Keratinocyte (primary cell): Measurements from ENCODE around the gene PAPSS2. TPM values are rescaled to one million over a fixed set of nuclear protein-coding genes. Genes with fewer than 3 reads are reported as not detected.

Experiments used
- DNase-seq: peaks from one replicate; pipeline ENCODE4 v3.0.0-alpha.2; 2011; ENCODE audit warnings: low read depth, missing footprints, low spot score
- FAIRE-seq: peaks from 2 replicates; lab custom pipeline; 2011; peaks lifted over from hg19 to GRCh38; lab: Jason Lieb, UNC
- H2AFZ ChIP-seq: 2 replicates; pipeline ENCODE4 v1.6.0; 2012; ENCODE audit warnings: low read length, control low read depth, inconsistent platforms; ENCODE audit not compliant: control insufficient read depth
- H3K27ac ChIP-seq: 2 replicates; pipeline ENCODE4 v1.5.1; 2011; ENCODE audit warnings: low read length; ENCODE audit not compliant: control insufficient read depth, insufficient read depth
- H3K27me3 ChIP-seq: 3 replicates; pipeline ENCODE4 v1.6.0; 2011; ENCODE audit warnings: low read length; ENCODE audit not compliant: control insufficient read depth, insufficient read depth; ENCODE audit errors: extremely low read depth
- H3K36me3 ChIP-seq, 2 experiments: 2 replicates in 1 of 2; 3 replicates in 1 of 2; pipeline ENCODE4 v1.5.1; 2011; ENCODE audit warnings: low read length in 2 of 2, mild to moderate bottlenecking in 1 of 2; ENCODE audit not compliant: control insufficient read depth in 2 of 2, insufficient read depth in 2 of 2; ENCODE audit errors: extremely low read depth in 1 of 2
- H3K4me1 ChIP-seq: 3 replicates; pipeline ENCODE4 v1.5.1; 2011; ENCODE audit warnings: low read length; ENCODE audit not compliant: control insufficient read depth, insufficient read depth; ENCODE audit errors: extremely low read depth
- H3K4me2 ChIP-seq: 3 replicates; pipeline ENCODE4 v1.6.0; 2011; ENCODE audit warnings: low read depth, low read length; ENCODE audit not compliant: control insufficient read depth, insufficient read depth; ENCODE audit errors: extremely low read depth
- H3K4me3 ChIP-seq, 3 experiments: fragments of 200-600 bp in 1 of 3; sonication (generic) in 1 of 3; 2 replicates in 2 of 3; 3 replicates in 1 of 3; pipeline ENCODE4 v1.5.1; 2011 to 2016; ENCODE audit warnings: low read length in 3 of 3, mild to moderate bottlenecking in 3 of 3, control low read depth in 2 of 3, inconsistent platforms in 1 of 3, low read depth in 1 of 3, mixed read lengths in 1 of 3, mixed run types in 1 of 3, moderate library complexity in 1 of 3; ENCODE audit not compliant: control insufficient read depth in 2 of 3, insufficient read depth in 2 of 3; ENCODE audit errors: extremely low read depth in 1 of 3
- H3K79me2 ChIP-seq: 2 replicates; pipeline ENCODE4 v1.6.0; 2012; ENCODE audit warnings: low read length; ENCODE audit not compliant: control insufficient read depth, insufficient read depth
- H3K9ac ChIP-seq: 3 replicates; pipeline ENCODE4 v1.6.0; 2011; ENCODE audit warnings: low read length; ENCODE audit not compliant: control insufficient read depth, insufficient read depth; ENCODE audit errors: extremely low read depth
- H3K9me1 ChIP-seq: 3 replicates; pipeline ENCODE4 v1.6.0; 2011; ENCODE audit warnings: low read length; ENCODE audit not compliant: control insufficient read depth, insufficient read depth; ENCODE audit errors: extremely low read depth
- H3K9me3 ChIP-seq: 2 replicates; pipeline ENCODE4 v1.5.1; 2012; ENCODE audit warnings: low read depth, low read length; ENCODE audit not compliant: control insufficient read depth
- H4K20me1 ChIP-seq: 3 replicates; pipeline ENCODE4 v1.6.0; 2011; ENCODE audit warnings: low read length; ENCODE audit not compliant: control insufficient read depth, insufficient read depth; ENCODE audit errors: extremely low read depth
- EZH2 ChIP-seq: IDR thresholded peaks from one replicate; pipeline ENCODE4 v1.6.1; 2012; ENCODE audit warnings: inconsistent platforms, mild to moderate bottlenecking, low read length, moderate library complexity
- dilution Hi-C: fragments of 300-500 bp; cut with MboI; formaldehyde crosslinking; loops from one replicate; pipeline ENCODE4 v1.7.0; 2020; ENCODE audit warnings: low sequenced_read_pairs; ENCODE audit not compliant: extremely low pct_ligation_motif_present
- polyA plus RNA-seq, 5 experiments: library from polyadenylated mRNA; depleted of rRNA in 3 of 5; stranded (reverse) in 3 of 5; stranded (forward) in 1 of 5; unstranded in 1 of 5; fragments of >200 nt; gene quantifications; 1 replicate in 1 of 5; 2 replicates in 3 of 5; 3 replicates in 1 of 5; pipeline versions ENCODE4 v1.2.1 to v1.2.3, GENCODE V29; 2011 to 2012; ENCODE audit warnings: missing spikeins in 2 of 5, low read depth in 1 of 5, low replicate concordance in 1 of 5
- TF ChIP-seq, protein P1 (sequence below), 3 experiments: IDR thresholded peaks in 1 of 3; conservative IDR thresholded peaks in 1 of 3; optimal IDR thresholded peaks in 1 of 3; 2 replicates in 2 of 3; 3 replicates in 1 of 3; pipeline versions ENCODE3 to v1.5.1; 2011; ENCODE audit warnings: low read length in 3 of 3, mild to moderate bottlenecking in 3 of 3, moderate library complexity in 2 of 3, control low read depth in 1 of 3, inconsistent platforms in 1 of 3; ENCODE audit not compliant: insufficient read depth in 2 of 3; ENCODE audit errors: extremely low read depth in 1 of 3

PAPSS2 gene
- polyA plus RNA-seq, 1 donor (not counting 4 experiments of a cell fraction or from before 2014, with no cell fraction given), result 1.1 TPM

DNA sequence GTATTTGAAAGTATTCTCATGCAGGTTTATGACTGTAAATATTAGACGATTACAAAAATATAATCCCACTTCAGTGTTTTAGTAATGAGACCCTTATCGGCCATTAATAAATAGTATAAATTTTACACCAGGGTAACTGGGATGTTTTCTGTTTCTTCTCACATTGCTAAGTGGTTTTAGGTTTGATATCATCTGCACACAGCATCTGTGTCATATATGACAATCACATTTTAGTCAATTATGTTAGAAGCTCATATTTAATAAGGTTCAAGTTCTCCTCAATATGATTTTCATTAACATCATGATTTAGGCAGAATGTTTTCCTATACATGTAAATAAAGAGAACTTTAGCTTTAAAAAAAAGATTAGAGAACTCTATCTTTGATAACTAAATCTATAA is 91.6 kb downstream of the PAPSS2 start:
- H3K4me3 ChIP-seq, result no peak overlapping the region
- TF ChIP-seq, protein P1, sequence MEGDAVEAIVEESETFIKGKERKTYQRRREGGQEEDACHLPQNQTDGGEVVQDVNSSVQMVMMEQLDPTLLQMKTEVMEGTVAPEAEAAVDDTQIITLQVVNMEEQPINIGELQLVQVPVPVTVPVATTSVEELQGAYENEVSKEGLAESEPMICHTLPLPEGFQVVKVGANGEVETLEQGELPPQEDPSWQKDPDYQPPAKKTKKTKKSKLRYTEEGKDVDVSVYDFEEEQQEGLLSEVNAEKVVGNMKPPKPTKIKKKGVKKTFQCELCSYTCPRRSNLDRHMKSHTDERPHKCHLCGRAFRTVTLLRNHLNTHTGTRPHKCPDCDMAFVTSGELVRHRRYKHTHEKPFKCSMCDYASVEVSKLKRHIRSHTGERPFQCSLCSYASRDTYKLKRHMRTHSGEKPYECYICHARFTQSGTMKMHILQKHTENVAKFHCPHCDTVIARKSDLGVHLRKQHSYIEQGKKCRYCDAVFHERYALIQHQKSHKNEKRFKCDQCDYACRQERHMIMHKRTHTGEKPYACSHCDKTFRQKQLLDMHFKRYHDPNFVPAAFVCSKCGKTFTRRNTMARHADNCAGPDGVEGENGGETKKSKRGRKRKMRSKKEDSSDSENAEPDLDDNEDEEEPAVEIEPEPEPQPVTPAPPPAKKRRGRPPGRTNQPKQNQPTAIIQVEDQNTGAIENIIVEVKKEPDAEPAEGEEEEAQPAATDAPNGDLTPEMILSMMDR (optimal IDR thresholded peaks at IDR 0.05 in 1 of 3, IDR thresholded peaks at IDR 0.05 in 1 of 3, conservative IDR thresholded peaks at IDR 0.05 in 1 of 3; ENCODE audit: extremely low read depth in 1 of 3, insufficient read depth in 2 of 3, low read length in 3 of 3), result no peak
- TF ChIP-seq EZH2, result no peak
- no peak overlapping the region for H3K9ac ChIP-seq
- no peaks in the 10 kb centered on the region for H3K79me2 ChIP-seq
- no peak overlapping the region for H3K27ac ChIP-seq
- peaks cover 0 to 12% of the 10 kb centered on the region in 2 experiments for H3K36me3 ChIP-seq
- no peaks in the 10 kb centered on the region for H3K9me3 ChIP-seq
- no peak for FAIRE-seq
- H3K4me2 ChIP-seq, result no peak overlapping the region
- H2AFZ ChIP-seq, result no peak overlapping the region
- H3K27me3 ChIP-seq, result no peaks in the 10 kb centered on the region
- DNase-seq, result no peak
- dilution Hi-C loops, result no loop called here
- H4K20me1 ChIP-seq, result no peaks in the 10 kb centered on the region
- H3K9me1 ChIP-seq, result no peaks in the 10 kb centered on the region
- peaks cover 10% of the 10 kb centered on the region for H3K4me1 ChIP-seq

DNA sequence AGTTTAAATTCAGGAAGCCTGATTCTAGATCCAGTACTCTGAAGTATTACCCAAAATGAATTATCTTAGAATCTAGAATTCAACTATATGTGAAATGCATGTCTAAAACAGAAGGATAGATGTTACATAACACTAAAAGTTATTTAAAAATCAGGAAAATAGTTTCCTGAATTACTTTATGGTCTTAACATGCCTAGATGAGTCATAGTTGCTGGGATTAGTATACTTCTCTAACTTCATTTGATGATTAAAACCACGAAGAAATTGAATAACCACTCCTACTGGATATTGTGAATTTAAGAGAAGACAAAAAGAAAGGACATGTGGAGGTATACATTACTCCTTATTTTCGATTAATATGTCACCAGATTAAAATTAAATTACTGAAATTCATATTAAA is 92.9 kb downstream of the PAPSS2 start:
- DNase-seq (peak; percentile 23), FAIRE-seq (peak; percentile 20)
- dilution Hi-C loops, result no loop called here
- H3K27me3 ChIP-seq, result no peaks in the 10 kb centered on the region
- H3K4me3 ChIP-seq, result no peak overlapping the region
- H3K27ac ChIP-seq, result no peak overlapping the region
- H2AFZ ChIP-seq, result no peak overlapping the region
- no peak overlapping the region for H3K9ac ChIP-seq
- H3K9me3 ChIP-seq, result no peaks in the 10 kb centered on the region
- peaks cover 0 to 12% of the 10 kb centered on the region in 2 experiments for H3K36me3 ChIP-seq
- peak overlapping the region; percentile 8 for H3K4me2 ChIP-seq
- no peaks in the 10 kb centered on the region for H3K9me1 ChIP-seq
- TF ChIP-seq EZH2, result no peak
- TF ChIP-seq, protein P1 (optimal IDR thresholded peaks at IDR 0.05 in 1 of 3, IDR thresholded peaks at IDR 0.05 in 1 of 3, conservative IDR thresholded peaks at IDR 0.05 in 1 of 3; ENCODE audit: extremely low read depth in 1 of 3, insufficient read depth in 2 of 3, low read length in 3 of 3), result no peak
- H4K20me1 ChIP-seq, result no peaks in the 10 kb centered on the region
- H3K79me2 ChIP-seq, result no peaks in the 10 kb centered on the region
- peaks cover 10% of the 10 kb centered on the region for H3K4me1 ChIP-seq
